NCI-H2196 treated with DMSO at 0.1 percent for 48 hours (cell line): ENCODE measurements around the gene FRG2.
"Not testable (repeated sequence)": the region's sequence is repeated elsewhere in the genome, so short reads cannot be mapped to it uniquely, and the experiment has no call there.

Source experiments
- DNase-seq: peaks from one replicate; lab custom pipeline; 2025; ENCODE audit not compliant: unreplicated experiment; lab: John Stamatoyannopoulos, UW

FRG2 gene

GRCh38 chr4:190016369-190017289 is 10.4 kb downstream of the FRG2 start:
- no peak for DNase-seq

GRCh38 chr4:190015538-190016368 is 11.3 kb downstream of the FRG2 start:
- no peak for DNase-seq

- no peak for DNase-seq
These were observed 12.1 kb downstream of the FRG2 start for GRCh38 chr4:190014771-190015537.

GRCh38 chr4:189989941-189990340 is 37.1 kb downstream of the FRG2 start:
- DNase-seq, result not testable (repeated sequence)

- DNase-seq, result no peak
These were observed 38.1 kb downstream of the FRG2 start for GRCh38 chr4:189988877-189989431.

- DNase-seq, result not testable (repeated sequence)
These were observed 41.3 kb downstream of the FRG2 start for GRCh38 chr4:189985651-189986243.

GRCh38 chr4:189984661-189985060 is 42.4 kb downstream of the FRG2 start:
- not testable (repeated sequence) for DNase-seq

GRCh38 chr4:189983916-189984526 is 43.0 kb downstream of the FRG2 start:
- not testable (repeated sequence) for DNase-seq

- DNase-seq, result no peak
These were observed 45.1 kb downstream of the FRG2 start for GRCh38 chr4:189981970-189982369.

GRCh38 chr4:189980292-189980691 is 46.8 kb downstream of the FRG2 start:
- DNase-seq, result not testable (repeated sequence)

- DNase-seq, result no peak
These were observed 47.6 kb downstream of the FRG2 start for GRCh38 chr4:189979196-189980047.
